ENCODE measurements around the gene SAMHD1.
"Not testable (repeated sequence)": the region's sequence is repeated elsewhere in the genome, so short reads cannot be mapped to it uniquely, and the experiment has no call there.

The SAMHD1 gene

GRCh38 chr20:36951198-36951978 lies at the start of gene SAMHD1:
SAMHD1 (minus strand) TSS chr20:36951708; CDS start chr20:36951643, 65 bp downstream.
- H3K4me3 ChIP-seq (ENCODE audit: low read length) = peak within 1 kb of the TSS; percentile 86
- H3K9me3 ChIP-seq (ENCODE audit: control insufficient read depth, low read length) = no peaks in the 10 kb centered on the region
- H3K27me3 ChIP-seq (ENCODE audit: control insufficient read depth, insufficient read depth, low read length) = no peaks in the 10 kb centered on the region
- H3K4me1 ChIP-seq (ENCODE audit: control insufficient read depth, insufficient read depth, low read length) = peaks cover 27% of the 10 kb centered on the region
- no peaks in the 10 kb centered on the region for H3K36me3 ChIP-seq (ENCODE audit: control insufficient read depth, insufficient read depth, low read length)
- peak within 1 kb of the TSS; percentile 83 for H3K9ac ChIP-seq (ENCODE audit: low read length)

DNA sequence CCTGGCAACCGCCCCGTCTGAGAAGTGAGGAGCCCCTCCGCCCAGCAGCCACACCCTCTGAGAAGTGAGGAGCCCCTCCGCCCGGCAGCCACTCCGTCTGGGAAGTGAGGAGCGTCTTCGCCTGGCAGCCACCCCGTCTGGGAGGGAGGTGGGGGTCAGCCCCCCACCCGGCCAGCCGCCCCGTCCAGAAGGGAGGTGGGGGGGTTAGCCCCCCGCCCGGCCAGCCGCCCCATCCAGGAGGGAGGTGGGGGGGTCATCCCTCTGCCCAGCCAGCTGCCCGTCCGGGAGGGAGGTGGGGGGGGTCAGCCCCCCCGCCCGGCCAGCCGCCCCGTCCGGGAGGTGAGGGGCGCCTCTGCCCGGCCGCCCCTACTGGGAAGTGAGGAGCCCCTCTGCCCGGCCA lies 48.7 kb upstream of the SAMHD1 start:
- not testable (repeated sequence) for H3K27me3 ChIP-seq (ENCODE audit: control insufficient read depth, insufficient read depth, low read length); H3K4me3 ChIP-seq (ENCODE audit: low read length); H3K9ac ChIP-seq (ENCODE audit: low read length); H3K36me3 ChIP-seq (ENCODE audit: control insufficient read depth, insufficient read depth, low read length); H3K4me1 ChIP-seq (ENCODE audit: control insufficient read depth, insufficient read depth, low read length); H3K9me3 ChIP-seq (ENCODE audit: control insufficient read depth, low read length)

DNA sequence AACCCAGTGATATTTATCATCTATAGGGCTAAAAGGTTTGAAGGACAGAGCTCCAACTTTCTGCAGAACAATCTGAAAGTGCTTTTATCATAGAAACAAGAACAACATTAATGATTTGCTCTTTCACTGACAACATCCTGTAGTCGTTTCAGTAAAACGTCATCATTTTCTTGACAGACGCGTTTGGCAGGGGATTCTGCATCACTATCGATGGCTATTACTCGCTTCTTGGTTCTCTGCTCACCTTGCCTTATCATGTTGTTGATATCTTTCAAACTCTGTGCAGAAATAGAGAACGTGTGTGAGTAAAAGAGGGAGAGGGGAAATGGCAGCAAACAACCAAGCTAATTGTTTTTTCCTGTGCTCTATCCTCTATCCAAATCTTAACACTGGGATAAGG lies 47.1 kb upstream of the SAMHD1 start:
- H3K9me3 ChIP-seq (ENCODE audit: control insufficient read depth, low read length) = no peaks in the 10 kb centered on the region
- no peak overlapping the region for H3K4me3 ChIP-seq (ENCODE audit: low read length)
- no peaks in the 10 kb centered on the region for H3K27me3 ChIP-seq (ENCODE audit: control insufficient read depth, insufficient read depth, low read length)
- no peak overlapping the region for H3K9ac ChIP-seq (ENCODE audit: low read length)
- H3K4me1 ChIP-seq (ENCODE audit: control insufficient read depth, insufficient read depth, low read length) = no peaks in the 10 kb centered on the region
- H3K36me3 ChIP-seq (ENCODE audit: control insufficient read depth, insufficient read depth, low read length) = no peaks in the 10 kb centered on the region

GRCh38 chr20:36997121-36997520 lies 45.6 kb upstream of the SAMHD1 start:
- H3K36me3 ChIP-seq (ENCODE audit: control insufficient read depth, insufficient read depth, low read length) = no peaks in the 10 kb centered on the region
- H3K9me3 ChIP-seq (ENCODE audit: control insufficient read depth, low read length) = no peaks in the 10 kb centered on the region
- no peaks in the 10 kb centered on the region for H3K27me3 ChIP-seq (ENCODE audit: control insufficient read depth, insufficient read depth, low read length)
- no peak overlapping the region for H3K9ac ChIP-seq (ENCODE audit: low read length)
- H3K4me1 ChIP-seq (ENCODE audit: control insufficient read depth, insufficient read depth, low read length) = no peaks in the 10 kb centered on the region
- H3K4me3 ChIP-seq (ENCODE audit: low read length) = no peak overlapping the region

DNA sequence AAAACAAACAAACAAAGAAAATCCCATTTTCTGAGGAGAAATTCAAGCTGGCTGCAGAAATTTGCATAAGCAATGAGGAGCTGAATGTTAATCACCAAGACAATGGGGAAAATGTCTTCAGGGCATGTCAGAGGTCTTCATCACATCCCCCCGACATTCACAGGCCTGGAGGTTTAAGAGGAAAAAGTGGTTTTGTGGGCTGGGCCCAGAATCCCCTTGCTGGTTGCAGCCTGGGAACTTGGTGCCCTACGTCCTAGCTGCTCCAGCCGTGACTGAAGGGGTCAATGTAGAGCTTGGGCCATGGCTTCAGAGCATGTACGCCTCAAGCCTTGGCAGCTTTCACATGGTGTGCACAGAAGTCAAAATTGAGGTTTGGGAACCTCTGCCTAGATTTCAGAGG lies 42.7 kb upstream of the SAMHD1 start:
- H3K9ac ChIP-seq (ENCODE audit: low read length); H3K27me3 ChIP-seq (ENCODE audit: control insufficient read depth, insufficient read depth, low read length); H3K36me3 ChIP-seq (ENCODE audit: control insufficient read depth, insufficient read depth, low read length); H3K4me1 ChIP-seq (ENCODE audit: control insufficient read depth, insufficient read depth, low read length); H3K4me3 ChIP-seq (ENCODE audit: low read length); H3K9me3 ChIP-seq (ENCODE audit: control insufficient read depth, low read length): not testable (repeated sequence)

DNA sequence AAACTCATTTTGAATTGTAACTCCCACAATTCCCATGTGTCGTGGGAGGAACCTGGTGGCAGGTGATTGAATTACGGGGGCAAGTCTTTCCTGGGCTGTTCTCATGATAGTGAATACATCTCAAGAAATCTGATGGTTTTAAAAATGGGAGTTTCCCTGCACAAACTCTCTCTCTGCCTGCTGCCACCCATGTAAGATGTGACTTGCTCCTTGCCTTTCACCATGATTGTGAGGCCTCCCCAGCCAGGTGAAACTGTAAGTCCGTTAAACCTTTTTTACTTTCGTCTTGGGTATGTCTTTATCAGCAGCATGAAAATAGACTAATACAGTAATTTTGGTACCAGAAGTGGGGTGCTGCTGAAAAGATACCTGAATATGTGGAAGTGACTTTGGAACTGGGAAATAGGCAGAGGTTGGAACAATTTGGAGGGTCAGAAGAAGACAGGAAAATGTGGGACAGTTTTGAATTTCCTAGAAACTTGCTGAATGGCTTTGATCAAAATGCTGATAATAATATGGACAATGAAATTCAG lies 41.4 kb upstream of the SAMHD1 start:
- Histone ChIP-seq H3K36me3 (ENCODE audit: control insufficient read depth, insufficient read depth, low read length) (no peaks in the 10 kb centered on the region), H3K4me3 (ENCODE audit: low read length) (no peak overlapping the region), H3K27me3 (ENCODE audit: control insufficient read depth, insufficient read depth, low read length) (no peaks in the 10 kb centered on the region), H3K4me1 (ENCODE audit: control insufficient read depth, insufficient read depth, low read length) (no peaks in the 10 kb centered on the region), H3K9ac (ENCODE audit: low read length) (no peak overlapping the region), H3K9me3 (ENCODE audit: control insufficient read depth, low read length) (no peaks in the 10 kb centered on the region)

DNA sequence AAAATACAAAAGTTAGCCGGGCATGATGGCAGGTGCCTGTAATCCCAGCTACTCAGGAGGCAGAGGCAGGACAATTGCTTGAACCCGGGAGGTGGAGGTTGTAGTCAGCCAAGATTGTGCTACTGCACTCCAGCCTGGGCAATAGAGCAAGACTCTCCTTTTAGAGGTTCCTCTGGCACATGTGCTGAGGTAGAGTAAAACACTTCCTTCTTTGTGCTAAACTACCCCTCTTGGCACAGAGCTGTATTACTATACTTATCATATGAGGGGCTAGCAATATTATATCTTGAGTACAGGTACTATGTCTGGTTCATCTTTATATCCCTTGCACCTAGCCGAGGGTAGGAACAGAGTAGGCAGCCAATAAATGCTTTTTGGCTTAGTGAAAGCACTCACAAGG lies 40.2 kb upstream of the SAMHD1 start:
- no peaks in the 10 kb centered on the region for H3K36me3 ChIP-seq (ENCODE audit: control insufficient read depth, insufficient read depth, low read length)
- H3K9ac ChIP-seq (ENCODE audit: low read length) = no peak overlapping the region
- no peak overlapping the region for H3K4me3 ChIP-seq (ENCODE audit: low read length)
- H3K9me3 ChIP-seq (ENCODE audit: control insufficient read depth, low read length) = no peaks in the 10 kb centered on the region
- H3K27me3 ChIP-seq (ENCODE audit: control insufficient read depth, insufficient read depth, low read length) = no peaks in the 10 kb centered on the region
- no peaks in the 10 kb centered on the region for H3K4me1 ChIP-seq (ENCODE audit: control insufficient read depth, insufficient read depth, low read length)

- Histone ChIP-seq H3K36me3 (ENCODE audit: control insufficient read depth, insufficient read depth, low read length) (no peaks in the 10 kb centered on the region), H3K4me1 (ENCODE audit: control insufficient read depth, insufficient read depth, low read length) (no peaks in the 10 kb centered on the region), H3K4me3 (ENCODE audit: low read length) (no peak overlapping the region), H3K27me3 (ENCODE audit: control insufficient read depth, insufficient read depth, low read length) (no peaks in the 10 kb centered on the region), H3K9me3 (ENCODE audit: control insufficient read depth, low read length) (no peaks in the 10 kb centered on the region), H3K9ac (ENCODE audit: low read length) (no peak overlapping the region)
Measured at GRCh38 chr20:36989797-36990196, 38.3 kb upstream of the SAMHD1 start.

DNA sequence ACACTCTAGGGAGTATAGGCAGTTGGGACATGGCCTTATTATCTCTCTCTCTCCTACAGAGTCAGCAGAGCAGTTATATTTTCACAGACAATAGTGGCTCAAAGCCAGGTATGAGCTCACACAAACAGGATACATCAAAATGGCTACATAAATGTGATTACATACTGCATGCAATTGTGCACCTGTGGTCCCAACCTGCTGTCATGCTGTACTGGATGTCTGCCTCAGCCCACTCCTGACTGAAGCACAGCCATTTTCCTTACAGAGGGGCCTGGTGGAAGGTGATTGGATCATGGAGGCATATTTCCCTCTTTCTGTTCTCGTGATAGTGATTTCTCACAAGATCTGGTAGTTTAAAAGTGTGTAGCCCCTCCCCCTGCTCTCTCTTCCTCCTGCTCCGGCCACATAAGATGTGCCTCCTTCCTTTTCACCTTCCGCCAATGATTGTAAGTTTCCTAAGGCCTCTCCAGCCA lies 37.0 kb upstream of the SAMHD1 start:
- Histone ChIP-seq H3K4me1 (ENCODE audit: control insufficient read depth, insufficient read depth, low read length) (no peaks in the 10 kb centered on the region), H3K27me3 (ENCODE audit: control insufficient read depth, insufficient read depth, low read length) (no peaks in the 10 kb centered on the region), H3K4me3 (ENCODE audit: low read length) (no peak overlapping the region), H3K36me3 (ENCODE audit: control insufficient read depth, insufficient read depth, low read length) (no peaks in the 10 kb centered on the region), H3K9ac (ENCODE audit: low read length) (no peak overlapping the region), H3K9me3 (ENCODE audit: control insufficient read depth, low read length) (no peaks in the 10 kb centered on the region)

- no peaks in the 10 kb centered on the region for H3K27me3 ChIP-seq (ENCODE audit: control insufficient read depth, insufficient read depth, low read length)
- no peaks in the 10 kb centered on the region for H3K36me3 ChIP-seq (ENCODE audit: control insufficient read depth, insufficient read depth, low read length)
- no peak overlapping the region for H3K9ac ChIP-seq (ENCODE audit: low read length)
- no peaks in the 10 kb centered on the region for H3K4me1 ChIP-seq (ENCODE audit: control insufficient read depth, insufficient read depth, low read length)
- H3K4me3 ChIP-seq (ENCODE audit: low read length) = no peak overlapping the region
- H3K9me3 ChIP-seq (ENCODE audit: control insufficient read depth, low read length) = no peaks in the 10 kb centered on the region
Measured at GRCh38 chr20:36984257-36984638, 32.7 kb upstream of the SAMHD1 start.

GRCh38 chr20:36975099-36975818 lies 23.8 kb upstream of the SAMHD1 start:
- no peaks in the 10 kb centered on the region for H3K27me3 ChIP-seq (ENCODE audit: control insufficient read depth, insufficient read depth, low read length)
- no peaks in the 10 kb centered on the region for H3K9me3 ChIP-seq (ENCODE audit: control insufficient read depth, low read length)
- H3K4me3 ChIP-seq (ENCODE audit: low read length) = no peak overlapping the region
- no peaks in the 10 kb centered on the region for H3K4me1 ChIP-seq (ENCODE audit: control insufficient read depth, insufficient read depth, low read length)
- H3K36me3 ChIP-seq (ENCODE audit: control insufficient read depth, insufficient read depth, low read length) = no peaks in the 10 kb centered on the region
- H3K9ac ChIP-seq (ENCODE audit: low read length) = no peak overlapping the region

DNA sequence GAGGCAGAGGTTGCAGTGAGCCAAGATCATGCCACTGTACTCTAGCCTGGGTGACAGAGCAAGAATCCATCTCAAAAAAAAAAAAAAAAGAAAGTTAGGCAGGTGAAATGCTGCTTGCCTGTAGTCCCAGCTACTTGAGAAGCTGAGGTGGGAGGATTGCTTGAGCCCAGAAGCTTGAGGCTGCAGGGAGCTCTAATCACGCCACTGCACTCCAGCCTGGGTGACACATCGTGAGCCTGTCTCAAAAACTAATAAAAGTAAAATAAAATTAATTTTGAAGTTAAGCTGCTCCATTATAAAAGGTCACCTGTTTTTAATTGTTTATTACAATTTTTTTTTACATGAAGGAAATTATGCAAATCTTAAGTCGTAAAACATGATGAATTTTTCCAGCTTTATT lies 23.2 kb upstream of the SAMHD1 start:
- Histone ChIP-seq H3K4me3 (ENCODE audit: low read length) (no peak overlapping the region), H3K27me3 (ENCODE audit: control insufficient read depth, insufficient read depth, low read length) (no peaks in the 10 kb centered on the region), H3K9me3 (ENCODE audit: control insufficient read depth, low read length) (no peaks in the 10 kb centered on the region), H3K36me3 (ENCODE audit: control insufficient read depth, insufficient read depth, low read length) (no peaks in the 10 kb centered on the region), H3K9ac (ENCODE audit: low read length) (no peak overlapping the region), H3K4me1 (ENCODE audit: control insufficient read depth, insufficient read depth, low read length) (no peaks in the 10 kb centered on the region)

Measured in mucosa of stomach (tissue), 1 donor.